Memory B cell (primary cell): Measurements from ENCODE around the gene GRIFIN.

ENCODE experiments used
- ATAC-seq: fragments of 150-1000 bp; cut with Tn5 transposase; 2 replicates; pipeline ENCODE4 v1.10.0; 2021; ENCODE audit warnings: low read depth, mild to moderate bottlenecking, moderate library complexity
- DNase-seq, 2 donors: peaks; one replicate each; pipeline ENCODE4 v3.0.0; 2022; ENCODE audit warnings: low spot score in 2 of 2
- H3K27ac Mint-ChIP-seq: one replicate; pipeline ENCODE4 v1.8.0; 2022; ENCODE audit warnings: mild to moderate bottlenecking, moderate library complexity, mixed read lengths
- H3K27me3 Mint-ChIP-seq: one replicate; pipeline ENCODE4 v1.8.0; 2022; ENCODE audit warnings: mixed read lengths
- H3K36me3 Mint-ChIP-seq: one replicate; pipeline ENCODE4 v1.8.0; 2022; ENCODE audit warnings: mild to moderate bottlenecking, mixed read lengths
- H3K4me1 Mint-ChIP-seq: one replicate; pipeline ENCODE4 v1.8.0; 2022; ENCODE audit warnings: mixed read lengths
- H3K4me3 Mint-ChIP-seq: one replicate; pipeline ENCODE4 v1.8.0; 2022; ENCODE audit warnings: mild to moderate bottlenecking, moderate library complexity, mixed read lengths
- H3K9me3 Mint-ChIP-seq: one replicate; pipeline ENCODE4 v1.8.0; 2022; ENCODE audit warnings: mixed read lengths

The GRIFIN gene

DNA sequence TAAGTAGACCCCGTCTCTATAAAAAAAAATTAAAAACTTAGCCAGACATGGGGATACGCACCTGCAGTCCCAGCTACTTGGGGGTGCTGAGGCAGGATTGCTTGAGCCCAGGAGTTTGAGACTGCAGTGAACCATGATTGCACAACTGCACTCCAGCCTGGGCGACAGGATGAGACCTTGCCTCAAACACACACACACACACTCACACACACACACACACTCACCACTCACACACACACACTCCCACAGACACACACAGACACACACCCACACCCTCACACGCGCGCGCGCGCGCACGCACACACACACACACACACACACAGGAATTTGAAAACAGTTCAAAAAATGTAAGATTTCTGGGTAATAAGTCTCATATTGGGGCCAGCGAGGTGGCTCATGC is 8.7 kb upstream of the GRIFIN start:
- Mint-ChIP-seq H3K9me3 (no peaks in the 10 kb centered on the region), H3K27me3 (peaks cover 6% of the 10 kb centered on the region), H3K4me1 (peaks cover 4% of the 10 kb centered on the region), H3K27ac (no peak overlapping the region), H3K4me3 (no peak overlapping the region), H3K36me3 (peaks cover 5% of the 10 kb centered on the region)
- ATAC-seq (no peak), DNase-seq (no peak)

DNA sequence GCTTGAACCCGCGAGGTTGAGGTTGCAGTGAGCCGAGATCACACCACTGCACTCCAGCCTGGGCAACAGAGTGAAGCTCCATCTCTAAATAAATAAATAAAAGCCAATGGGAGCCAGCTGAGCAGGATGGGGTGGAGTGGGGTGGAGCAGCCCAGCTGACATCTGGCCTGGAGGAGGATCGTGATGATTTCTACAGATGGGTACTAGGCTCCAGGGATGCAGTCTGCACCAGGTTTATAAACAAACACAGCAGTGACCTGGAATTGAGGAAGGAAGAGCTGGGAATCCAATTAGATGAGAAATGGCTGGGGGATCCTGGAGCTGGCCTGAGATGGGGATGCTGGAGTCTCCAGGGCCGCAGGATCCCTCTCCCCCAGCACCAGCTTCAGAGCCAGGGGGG is 7.3 kb upstream of the GRIFIN start:
- Mint-ChIP-seq H3K4me1 (no peaks in the 10 kb centered on the region), H3K27ac (no peak overlapping the region), H3K27me3 (peaks cover 6% of the 10 kb centered on the region), H3K9me3 (no peaks in the 10 kb centered on the region), H3K4me3 (no peak overlapping the region), H3K36me3 (peaks cover 5% of the 10 kb centered on the region)
- ATAC-seq = no peak
- no peak for DNase-seq

DNA sequence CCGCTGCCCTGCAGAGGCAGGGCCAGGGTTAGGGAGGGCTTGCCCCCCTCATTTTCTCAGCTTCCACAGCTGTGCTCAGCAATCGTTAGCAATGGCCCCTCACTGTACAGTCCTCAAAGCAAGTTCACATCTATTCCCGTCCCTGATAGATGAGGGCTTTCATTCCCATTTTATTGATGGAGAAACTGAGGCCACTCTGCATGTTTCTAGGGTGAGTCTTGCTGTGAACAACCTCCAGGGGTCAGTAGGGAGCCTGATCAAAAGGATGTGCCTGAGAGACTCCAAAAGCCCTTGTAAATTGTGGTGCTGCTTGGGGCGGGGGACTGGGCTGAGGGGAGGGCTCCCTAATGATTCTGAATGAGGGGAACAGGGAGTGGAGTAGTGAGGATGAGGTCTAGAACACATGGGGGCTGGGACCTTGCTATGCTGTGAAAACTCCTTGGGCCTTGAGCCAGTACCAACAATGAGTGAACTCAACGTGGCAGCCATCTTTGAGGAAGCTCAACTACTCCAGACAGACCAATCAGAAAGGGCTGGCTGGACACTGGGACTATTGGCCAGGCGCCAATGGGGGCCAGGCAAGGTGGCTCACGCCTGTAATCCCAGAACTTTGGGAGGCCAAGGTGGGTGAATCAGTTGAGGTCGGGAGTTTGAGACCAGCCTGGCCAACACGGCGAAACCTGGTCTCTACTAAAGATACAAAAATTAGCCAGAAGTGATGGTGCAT is 6.7 kb upstream of the GRIFIN start:
- Mint-ChIP-seq H3K27ac (no peak overlapping the region), H3K4me3 (no peak overlapping the region), H3K36me3 (peaks cover 4% of the 10 kb centered on the region), H3K4me1 (no peaks in the 10 kb centered on the region), H3K9me3 (no peaks in the 10 kb centered on the region), H3K27me3 (peaks cover 4% of the 10 kb centered on the region)
- DNase-seq (no peak), ATAC-seq (no peak)

DNA sequence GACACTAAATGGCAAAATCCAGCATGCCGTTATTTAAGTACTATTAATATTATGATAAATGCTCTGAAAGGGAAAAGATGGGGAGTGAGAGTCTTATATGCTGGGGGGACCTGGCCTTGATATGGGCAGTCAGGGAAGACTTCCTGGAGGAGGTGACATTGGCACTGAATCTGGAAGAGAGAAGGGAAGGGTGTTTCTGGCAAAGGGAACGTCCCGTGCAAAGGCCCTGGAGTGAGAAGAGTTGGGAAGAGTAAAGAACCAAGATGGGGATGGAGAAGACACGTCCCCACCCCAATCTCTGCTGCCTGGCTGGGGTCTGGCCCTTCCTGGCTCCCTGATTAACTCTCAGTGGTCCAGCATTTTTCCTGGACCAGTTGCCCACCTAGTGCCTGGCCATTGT is 5.0 kb upstream of the GRIFIN start:
- Mint-ChIP-seq H3K36me3 (peaks cover 4% of the 10 kb centered on the region), H3K27ac (no peak overlapping the region), H3K9me3 (no peaks in the 10 kb centered on the region), H3K4me1 (peaks cover 7% of the 10 kb centered on the region), H3K4me3 (no peak overlapping the region), H3K27me3 (no peaks in the 10 kb centered on the region)
- DNase-seq (no peak), ATAC-seq (no peak)

DNA sequence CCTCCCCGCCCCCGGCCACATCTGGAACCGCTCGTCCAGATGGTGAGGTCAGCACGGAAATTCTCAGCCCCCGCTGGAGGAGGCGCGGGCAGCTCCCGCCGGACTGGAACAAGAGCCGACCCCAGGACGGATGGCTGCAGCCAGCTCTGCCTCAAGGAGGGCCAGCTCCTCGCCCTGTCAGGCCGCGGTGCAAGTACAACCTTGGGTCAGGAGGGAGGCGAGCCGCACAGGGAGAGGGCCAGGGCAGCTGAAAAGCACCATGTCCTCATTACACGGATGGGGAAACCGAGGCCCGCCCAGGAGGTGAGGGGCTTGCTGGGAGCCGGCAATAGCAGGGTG is 3.8 kb upstream of the GRIFIN start:
- H3K36me3 Mint-ChIP-seq = peaks cover 4% of the 10 kb centered on the region
- no peak for DNase-seq
- H3K27me3 Mint-ChIP-seq = no peaks in the 10 kb centered on the region
- no peak for ATAC-seq
- H3K4me3 Mint-ChIP-seq = no peak overlapping the region
- no peak overlapping the region for H3K27ac Mint-ChIP-seq
- no peaks in the 10 kb centered on the region for H3K9me3 Mint-ChIP-seq
- peaks cover 7% of the 10 kb centered on the region for H3K4me1 Mint-ChIP-seq

DNA sequence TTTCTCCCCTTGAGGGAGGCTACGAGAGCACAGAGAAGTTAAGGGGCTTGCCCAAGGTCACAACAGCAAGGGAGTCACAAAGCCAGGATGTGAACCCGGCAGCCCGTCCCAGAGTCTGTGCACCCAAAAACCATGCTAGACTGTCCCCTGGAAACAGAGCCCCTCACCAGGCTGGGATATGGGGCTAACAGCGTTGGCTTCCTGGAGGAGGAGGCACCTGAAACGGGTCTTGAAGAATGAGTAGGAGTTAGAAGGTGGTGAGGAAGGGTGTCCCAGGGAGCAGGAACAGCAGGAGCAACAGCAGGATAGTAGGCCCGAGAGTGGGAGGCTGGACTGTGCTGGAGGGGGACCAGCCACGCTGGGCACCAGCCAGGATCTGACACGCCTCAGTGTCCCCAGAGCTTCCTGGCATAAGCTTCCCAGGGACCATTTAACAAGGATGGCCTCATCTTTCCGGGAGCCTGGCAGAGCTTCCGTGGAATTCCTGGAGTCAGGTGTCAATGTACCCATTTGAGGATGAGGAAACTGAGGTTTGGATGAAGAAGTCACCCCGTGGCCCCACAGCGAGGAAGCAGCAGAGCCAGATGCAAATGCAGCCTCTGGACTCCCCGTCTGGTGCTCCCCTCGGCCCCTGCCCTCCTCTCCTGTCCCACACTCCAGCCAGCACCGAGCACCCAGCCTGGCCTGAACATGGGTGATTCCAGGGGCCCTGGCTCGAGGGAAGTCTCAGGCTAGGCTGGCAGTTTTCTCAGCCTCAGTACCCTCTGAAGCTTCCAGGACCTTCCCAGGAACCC is 3.3 kb upstream of the GRIFIN start:
- no peak overlapping the region for H3K4me3 Mint-ChIP-seq

DNA sequence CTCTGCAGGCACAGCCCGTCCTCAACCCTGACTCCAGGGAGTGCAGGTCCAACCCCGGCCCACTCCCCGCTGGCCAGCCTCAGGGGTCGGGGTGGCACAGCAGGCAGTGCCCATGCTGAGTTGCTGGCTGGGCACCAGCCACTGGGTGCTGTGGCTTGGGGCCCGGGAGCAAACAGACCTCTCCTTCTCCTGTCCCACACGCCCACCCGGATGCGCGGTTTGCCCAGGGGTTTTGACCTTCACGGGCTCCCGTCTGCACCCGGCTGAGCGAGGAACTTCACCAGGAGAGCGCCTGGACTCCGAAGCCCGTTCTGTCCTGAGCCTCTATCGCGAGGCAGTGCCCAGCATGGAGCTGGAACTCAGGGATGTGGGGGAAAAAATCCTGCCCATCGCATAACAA is 2.6 kb upstream of the GRIFIN start:
- H3K4me3 Mint-ChIP-seq = no peak overlapping the region
- no peak for DNase-seq
- peaks cover 7% of the 10 kb centered on the region for H3K4me1 Mint-ChIP-seq
- ATAC-seq = no peak
- no peaks in the 10 kb centered on the region for H3K27me3 Mint-ChIP-seq
- H3K27ac Mint-ChIP-seq = no peak overlapping the region
- H3K9me3 Mint-ChIP-seq = no peaks in the 10 kb centered on the region
- peaks cover 4% of the 10 kb centered on the region for H3K36me3 Mint-ChIP-seq

More for the DNA sequence above, 3.3 kb upstream of the GRIFIN start:
- H3K9me3 Mint-ChIP-seq = no peaks in the 10 kb centered on the region
- H3K27me3 Mint-ChIP-seq = no peaks in the 10 kb centered on the region
- H3K4me1 Mint-ChIP-seq = peaks cover 7% of the 10 kb centered on the region
- H3K27ac Mint-ChIP-seq = no peak overlapping the region
- no peak for ATAC-seq
- DNase-seq = no peak
- H3K36me3 Mint-ChIP-seq = peaks cover 4% of the 10 kb centered on the region

DNA sequence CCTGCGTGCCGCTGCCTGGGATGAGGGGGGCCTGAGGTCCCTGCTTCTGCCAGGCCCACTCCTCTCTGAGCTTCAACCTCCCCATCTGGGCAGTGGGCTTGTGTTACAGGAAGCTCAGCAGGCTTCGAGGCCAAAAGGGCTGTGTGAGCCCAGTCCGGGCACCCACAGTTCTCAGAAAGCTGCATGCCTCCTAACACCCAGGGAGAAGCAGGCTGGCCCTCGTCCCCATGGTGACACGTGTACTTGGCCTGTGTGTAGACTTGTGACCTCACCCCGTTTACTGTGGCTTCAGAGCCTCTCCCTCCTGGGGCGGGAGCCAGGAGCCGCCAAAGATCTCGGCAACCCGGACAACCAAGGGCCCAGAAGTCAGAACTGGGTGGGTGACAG is 2.2 kb upstream of the GRIFIN start:
- peaks cover 4% of the 10 kb centered on the region for H3K36me3 Mint-ChIP-seq
- H3K9me3 Mint-ChIP-seq = no peaks in the 10 kb centered on the region
- peaks cover 7% of the 10 kb centered on the region for H3K4me1 Mint-ChIP-seq
- peaks cover 2% of the 10 kb centered on the region for H3K27me3 Mint-ChIP-seq
- H3K27ac Mint-ChIP-seq = no peak overlapping the region
- H3K4me3 Mint-ChIP-seq = peak overlapping the region; percentile 32
- ATAC-seq (no peak), DNase-seq (no peak)

DNA sequence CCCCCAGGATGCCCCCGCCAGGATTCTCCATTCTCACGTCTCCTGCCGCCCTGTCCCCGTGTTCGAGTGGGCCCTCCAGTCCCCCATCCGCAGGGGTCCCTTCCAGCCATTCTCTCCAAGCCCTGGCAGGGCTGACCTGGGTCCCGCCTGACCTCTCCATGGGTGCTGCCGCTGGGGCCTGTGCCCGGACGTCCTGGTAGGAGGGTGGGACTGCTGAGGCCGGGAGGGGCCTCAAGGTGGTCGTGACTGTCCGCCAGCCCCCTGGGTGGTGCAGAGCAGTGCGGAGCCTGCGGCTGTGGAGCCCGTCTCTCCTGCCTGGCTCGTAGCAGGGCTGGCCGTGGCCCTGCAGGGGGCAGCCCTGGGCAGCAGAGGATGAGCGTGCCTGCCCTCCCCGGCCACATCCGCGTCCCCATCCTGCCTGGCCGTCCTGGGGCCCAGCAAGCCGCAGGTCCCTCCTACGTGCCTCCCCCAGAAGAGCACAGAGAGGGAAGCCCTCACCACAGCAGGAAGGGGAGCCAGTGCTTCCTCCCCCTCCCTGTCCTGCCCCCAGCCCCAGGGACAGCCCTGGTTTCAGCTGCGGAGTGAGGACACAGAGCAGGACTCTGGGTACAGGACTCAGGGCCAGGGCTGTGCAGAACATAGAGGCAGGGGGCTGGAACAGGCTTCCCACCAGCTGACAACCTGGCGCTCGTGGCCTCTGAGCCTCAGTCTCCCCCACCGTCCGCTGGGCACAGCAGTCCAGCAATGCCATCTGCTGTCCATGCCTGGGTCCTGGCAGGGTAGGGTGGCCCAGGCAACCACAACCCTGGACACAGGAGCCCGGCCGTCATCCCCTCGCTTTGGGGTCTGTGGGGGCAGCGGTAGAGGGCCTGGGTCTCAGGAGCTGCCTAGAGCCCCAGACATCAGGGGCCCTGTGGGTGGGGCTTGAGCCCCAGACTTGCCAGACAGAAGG is 1.5 kb upstream of the GRIFIN start:
- Mint-ChIP-seq H3K9me3 (no peaks in the 10 kb centered on the region), H3K36me3 (no peaks in the 10 kb centered on the region), H3K4me3 (peak overlapping the region; percentile 27), H3K4me1 (peaks cover 7% of the 10 kb centered on the region), H3K27me3 (peaks cover 2% of the 10 kb centered on the region), H3K27ac (no peak overlapping the region)
- ATAC-seq = peak; percentile 95
- DNase-seq = peak; percentile 53 to 66

DNA sequence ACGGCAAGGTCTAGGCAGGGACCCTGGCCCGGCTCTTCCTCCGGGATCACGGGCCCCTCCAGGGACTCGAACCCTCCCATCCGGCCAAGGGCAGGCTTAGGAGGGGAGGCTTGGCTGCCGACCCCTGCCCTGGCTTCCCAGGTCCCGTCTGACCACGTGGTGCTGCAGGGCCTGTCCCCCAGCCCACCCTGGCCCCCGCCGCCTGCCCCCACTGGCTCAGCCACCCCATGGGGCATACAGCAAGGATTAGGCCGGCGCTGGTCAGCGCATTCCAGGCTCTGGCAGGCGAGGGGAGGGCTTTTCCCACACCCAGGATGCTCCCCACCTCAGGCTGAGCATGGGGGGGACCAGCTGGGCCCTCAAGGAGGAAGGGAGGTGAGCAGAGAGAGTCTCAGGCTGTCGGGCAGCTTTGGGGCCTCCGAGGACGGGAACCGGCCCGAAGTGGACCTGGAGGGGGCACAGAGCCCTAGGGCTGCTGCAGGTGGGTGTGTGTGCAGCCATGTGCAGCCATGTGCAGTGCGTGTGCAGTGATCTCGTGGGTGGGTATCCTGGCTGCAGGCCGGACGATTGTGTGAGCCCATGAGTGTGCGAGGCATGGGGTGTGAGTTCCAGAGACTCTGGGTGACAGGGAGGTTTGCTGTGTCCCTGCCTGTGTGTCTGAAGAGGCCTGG is 713 bp upstream of the GRIFIN start:
- Mint-ChIP-seq H3K4me3 (peak overlapping the region; percentile 14), H3K27me3 (peaks cover 2% of the 10 kb centered on the region), H3K4me1 (peaks cover 7% of the 10 kb centered on the region), H3K9me3 (no peaks in the 10 kb centered on the region), H3K36me3 (no peaks in the 10 kb centered on the region), H3K27ac (no peak overlapping the region)
- peak; percentile 9 for ATAC-seq
- no peak for DNase-seq

DNA sequence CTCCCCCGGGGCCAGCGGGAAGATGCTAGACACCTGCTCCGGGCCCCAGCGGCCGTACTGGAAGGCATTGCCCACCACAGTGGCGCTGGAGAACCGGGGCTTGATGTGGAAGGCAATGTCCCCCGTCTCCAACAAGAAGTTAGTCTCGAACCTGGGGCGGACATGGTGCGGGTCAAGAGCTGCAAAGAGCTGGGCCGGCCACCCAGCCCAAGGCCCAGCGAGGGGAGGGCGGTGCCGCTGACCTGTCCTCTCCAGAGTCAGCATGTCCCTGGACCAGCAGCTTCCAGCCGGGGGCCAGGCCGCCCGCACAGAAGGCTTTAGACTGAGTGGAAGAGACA is 551 bp downstream of the GRIFIN start:
- Mint-ChIP-seq H3K36me3 (no peaks in the 10 kb centered on the region), H3K4me3 (no peak overlapping the region), H3K27ac (no peak overlapping the region), H3K4me1 (peaks cover 7% of the 10 kb centered on the region), H3K9me3 (no peaks in the 10 kb centered on the region), H3K27me3 (peaks cover 2% of the 10 kb centered on the region)
- no peak for ATAC-seq
- DNase-seq = no peak

DNA sequence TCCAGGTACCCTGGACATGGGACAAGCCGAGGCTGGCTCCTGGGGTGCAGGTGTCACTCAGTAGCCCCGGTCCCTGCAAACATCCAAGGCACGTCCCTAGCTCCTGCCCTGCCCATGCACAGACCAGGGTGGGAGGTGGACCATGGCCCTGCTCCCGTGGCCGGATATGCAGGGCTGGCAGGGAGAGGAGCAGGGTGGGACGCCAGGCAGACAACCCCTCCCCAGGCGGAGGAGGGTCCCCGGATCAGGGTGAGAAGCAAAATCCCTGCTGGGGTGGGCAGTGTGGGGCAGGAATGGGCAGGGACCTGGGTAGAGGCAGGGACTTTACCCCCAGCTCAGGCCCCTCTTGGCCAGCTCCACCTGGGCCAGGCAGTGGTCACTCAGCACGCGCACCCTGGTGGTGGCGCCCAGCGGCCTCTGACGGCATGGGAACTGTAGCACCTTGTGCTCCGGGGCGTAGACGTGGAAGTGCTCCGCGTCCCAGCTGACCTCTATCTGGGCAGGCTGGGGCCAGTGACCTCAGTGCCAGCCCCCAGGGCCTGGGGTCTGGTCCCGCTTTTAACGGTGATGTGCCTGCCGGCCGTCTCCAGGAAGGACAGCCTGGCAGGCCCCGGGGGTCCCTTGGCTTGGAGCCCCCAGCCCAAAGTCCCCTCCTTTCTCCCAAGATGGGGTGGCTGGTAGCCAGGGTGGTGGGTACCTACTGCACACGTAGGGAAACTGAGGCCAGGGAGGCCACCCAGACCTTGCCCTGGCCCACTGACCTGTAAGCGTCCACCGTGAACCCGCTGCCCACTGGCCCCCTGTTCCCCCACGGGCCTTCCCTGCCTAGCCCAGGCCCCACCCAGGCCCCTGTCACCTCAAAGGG is 1.2 kb downstream of the GRIFIN start:
- H3K27ac Mint-ChIP-seq = no peak overlapping the region
- no peaks in the 10 kb centered on the region for H3K36me3 Mint-ChIP-seq
- H3K4me3 Mint-ChIP-seq = no peak overlapping the region
- ATAC-seq (no peak), DNase-seq (no peak)
- H3K9me3 Mint-ChIP-seq = no peaks in the 10 kb centered on the region
- peaks cover 7% of the 10 kb centered on the region for H3K4me1 Mint-ChIP-seq
- H3K27me3 Mint-ChIP-seq = peaks cover 2% of the 10 kb centered on the region

DNA sequence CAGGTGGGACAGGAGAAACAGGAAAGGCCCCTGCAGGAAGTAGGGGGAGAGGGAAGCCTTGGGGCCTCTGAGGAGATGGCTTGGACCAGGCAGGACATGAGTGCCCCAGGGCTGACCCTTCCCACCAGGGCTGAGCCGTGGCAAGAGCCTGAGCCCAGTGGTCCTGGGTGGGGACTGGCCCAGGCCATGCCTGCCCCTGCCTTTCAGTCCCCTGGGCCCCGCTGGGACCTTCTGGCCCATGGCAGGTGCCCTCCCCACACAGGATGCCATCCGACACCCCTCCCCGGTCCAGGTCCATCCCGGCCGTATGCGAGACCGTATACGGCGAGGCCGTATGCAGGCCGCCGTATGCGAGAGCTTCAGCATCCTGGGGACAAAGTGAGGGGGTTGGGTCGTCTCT is 2.0 kb downstream of the GRIFIN start:
- H3K27me3 Mint-ChIP-seq = peaks cover 5% of the 10 kb centered on the region
- H3K4me3 Mint-ChIP-seq = no peak overlapping the region
- peaks cover 11% of the 10 kb centered on the region for H3K4me1 Mint-ChIP-seq
- no peak overlapping the region for H3K27ac Mint-ChIP-seq
- H3K9me3 Mint-ChIP-seq = no peaks in the 10 kb centered on the region
- ATAC-seq (no peak), DNase-seq (no peak)
- no peaks in the 10 kb centered on the region for H3K36me3 Mint-ChIP-seq
